A549 (cell line): ENCODE results near the gene PAFAH1B2. TPM values are rescaled to one million over a fixed set of nuclear protein-coding genes. Genes with fewer than 3 reads are reported as not detected.

Source experiments
- ATAC-seq, 2 experiments: fragments of 200-7000 bp in 1 of 2; fragments of >200 bp in 1 of 2; cut with Nextera tagmentation in 1 of 2; cut with Tn5 transposase in 1 of 2; 3 replicates each; pipeline versions ENCODE4 v1.8.0 to v1.9.1; 2018 to 2020; ENCODE audit warnings: mild to moderate bottlenecking in 1 of 2, moderate library complexity in 1 of 2
- CTCF ChIA-PET: fragments of 300-600 bp; sonication (Branson Sonifier 250); formaldehyde crosslinking; extraction: SDS; loops from one replicate; lab custom pipeline; 2021; ENCODE audit warnings: antibody characterized with exemption, inconsistent platforms; lab: Yijun Ruan, JAX
- POLR2A ChIA-PET: fragments of 350-600 bp; formaldehyde crosslinking; extraction: SDS; loops from one replicate; lab custom pipeline; 2021; ENCODE audit warnings: antibody characterized with exemption, inconsistent platforms; lab: Yijun Ruan, JAX
- DNase-seq, 2 experiments: peaks; one replicate each; pipeline versions ENCODE4 v3.0.0 to v3.0.0-alpha.2; 2011 to 2016; ENCODE audit warnings: low read depth in 1 of 2, low spot score in 1 of 2
- FAIRE-seq: peaks from 2 replicates; lab custom pipeline; 2011; peaks lifted over from hg19 to GRCh38; lab: Jason Lieb, UNC
- H3K27ac ChIP-seq, 2 experiments: fragments of >200 bp; sonication (Bioruptor Twin); formaldehyde crosslinking; 3 replicates each; pipeline ENCODE4 v1.5.1; 2016 to 2017
- H3K4me1 ChIP-seq: fragments of >200 bp; sonication (Bioruptor Twin); formaldehyde crosslinking; 3 replicates; pipeline ENCODE4 v1.6.1; 2016
- H3K4me2 ChIP-seq: fragments of >200 bp; sonication (Bioruptor Twin); formaldehyde crosslinking; 3 replicates; pipeline ENCODE4 v1.6.1; 2016
- H3K4me3 ChIP-seq: fragments of >200 bp; sonication (Bioruptor Twin); formaldehyde crosslinking; 3 replicates; pipeline ENCODE4 v1.5.1; 2016
- H3K9me3 ChIP-seq: fragments of >200 bp; sonication (Bioruptor Twin); formaldehyde crosslinking; 3 replicates; pipeline ENCODE4 v1.6.1; 2016
- BCL3 ChIP-seq: fragments of >200 bp; sonication (Bioruptor Twin); formaldehyde crosslinking; IDR thresholded peaks from 3 replicates; pipeline ENCODE4 v1.6.1; 2016
- CBX2 ChIP-seq: fragments of 200-600 bp; sonication (generic); IDR thresholded peaks from 2 replicates; pipeline ENCODE4 v1.6.1; 2016; ENCODE audit warnings: low read depth, mild to moderate bottlenecking, borderline replicate concordance
- CEBPB ChIP-seq, 2 experiments: fragments of >200 bp in 1 of 2; sonication (Bioruptor Twin) in 1 of 2; formaldehyde crosslinking in 1 of 2; IDR thresholded peaks; 2 replicates each; pipeline ENCODE4 v1.6.1; 2012 to 2016
- CHD4 ChIP-seq: fragments of 200-600 bp; sonication (generic); IDR thresholded peaks from 2 replicates; pipeline ENCODE4 v1.6.1; 2016; ENCODE audit warnings: antibody characterized with exemption, mild to moderate bottlenecking, borderline replicate concordance
- ELK1 ChIP-seq: fragments of 150-350 bp; IDR thresholded peaks from 2 replicates; pipeline ENCODE4 v1.6.1; 2014; ENCODE audit warnings: low read depth, mild to moderate bottlenecking, low read length
- FOXS1 ChIP-seq: fragments of 250-450 bp; sonication (Bioruptor Pico); IDR thresholded peaks from 2 replicates; pipeline ENCODE4 v1.5.0; 2020; ENCODE audit warnings: mild to moderate bottlenecking, moderate library complexity
- HEYL ChIP-seq: fragments of 250-450 bp; sonication (Bioruptor Pico); IDR thresholded peaks from 2 replicates; pipeline ENCODE4 v1.8.0; 2021; ENCODE audit warnings: mild to moderate bottlenecking, moderate library complexity
- HMGXB4 ChIP-seq: fragments of 250-450 bp; sonication (Bioruptor Pico); IDR thresholded peaks from 2 replicates; pipeline ENCODE4 v1.5.0; 2021; ENCODE audit warnings: mild to moderate bottlenecking, moderate library complexity, borderline replicate concordance
- HOXB13 ChIP-seq: fragments of 250-450 bp; sonication (Bioruptor Pico); IDR thresholded peaks from 2 replicates; pipeline ENCODE4 v1.5.0; 2020; ENCODE audit warnings: low read depth, mild to moderate bottlenecking, moderate library complexity
- JUN ChIP-seq, 2 experiments: fragments of >200 bp; sonication (Bioruptor Twin); formaldehyde crosslinking; IDR thresholded peaks; 2 replicates in 1 of 2; 3 replicates in 1 of 2; pipeline ENCODE4 v1.6.1; 2016 to 2017
- MAZ ChIP-seq: fragments of 150-350 bp; IDR thresholded peaks from 2 replicates; pipeline ENCODE4 v1.6.1; 2014; ENCODE audit warnings: antibody characterized with exemption, low read depth, low read length, borderline replicate concordance
- NFE2L2 ChIP-seq: fragments of 150-350 bp; conservative IDR thresholded peaks from 2 replicates; pipeline ENCODE4 v1.6.1; 2014; ENCODE audit warnings: low read length
- POLR2AphosphoS2 ChIP-seq: conservative IDR thresholded peaks from 2 replicates; pipeline ENCODE4 v1.6.1; 2012; ENCODE audit warnings: low read length, improper control_type of control experiment, inconsistent platforms
- RARB ChIP-seq: fragments of 250-450 bp; sonication (Bioruptor Pico); IDR thresholded peaks from 2 replicates; pipeline ENCODE4 v1.8.0; 2021; ENCODE audit warnings: mild to moderate bottlenecking, moderate library complexity
- RFX5 ChIP-seq: fragments of 450-650 bp; IDR thresholded peaks from 2 replicates; pipeline ENCODE4 v1.7.1; 2014; ENCODE audit warnings: antibody characterized with exemption, mild to moderate bottlenecking, moderate library complexity
- TFCP2L1 ChIP-seq: fragments of 250-450 bp; sonication (Bioruptor Pico); IDR thresholded peaks from 2 replicates; pipeline ENCODE4 v1.5.0; 2021; ENCODE audit warnings: mild to moderate bottlenecking
- USF2 ChIP-seq: fragments of 450-650 bp; IDR thresholded peaks from 2 replicates; pipeline ENCODE4 v1.6.1; 2014; ENCODE audit warnings: antibody characterized with exemption
- ZFP36 ChIP-seq: fragments of 450-650 bp; IDR thresholded peaks from 2 replicates; pipeline ENCODE4 v1.6.1; 2014; ENCODE audit warnings: borderline replicate concordance; ENCODE audit not compliant: partially characterized antibody
- ZSCAN20 ChIP-seq: fragments of 250-450 bp; sonication (Bioruptor Pico); IDR thresholded peaks from 2 replicates; pipeline ENCODE4 v1.8.0; 2022; ENCODE audit warnings: mild to moderate bottlenecking, moderate library complexity
- WGBS: methylation state at CpG from one replicate; pipeline ENCODE4 v1.1.6; 2017; ENCODE audit errors: missing lambda C conversion rate; 5-methylcytosine and 5-hydroxymethylcytosine counted together
- polyA plus RNA-seq, 4 experiments: library from polyadenylated mRNA; depleted of rRNA in 3 of 4; stranded (reverse); fragments of >200 nt; fragmentation: RNase III in 1 of 4; extraction: RNeasy Plus Mini Kit Qiagen cat#74134 plus additional on column Dnase treatment in 1 of 4; gene quantifications; 2 replicates in 3 of 4; 3 replicates in 1 of 4; pipeline ENCODE4 v1.2.3, GENCODE V29; 2011 to 2017
- TF ChIP-seq, protein P1 (sequence below): fragments of >200 bp; sonication (Bioruptor Twin); formaldehyde crosslinking; IDR thresholded peaks from 3 replicates; pipeline ENCODE4 v1.5.1; 2016

PAFAH1B2 gene
- polyA plus RNA-seq, 2 of the 4 experiments (the other 2 are of a cell fraction) = 32.9 to 55.3 TPM

DNA sequence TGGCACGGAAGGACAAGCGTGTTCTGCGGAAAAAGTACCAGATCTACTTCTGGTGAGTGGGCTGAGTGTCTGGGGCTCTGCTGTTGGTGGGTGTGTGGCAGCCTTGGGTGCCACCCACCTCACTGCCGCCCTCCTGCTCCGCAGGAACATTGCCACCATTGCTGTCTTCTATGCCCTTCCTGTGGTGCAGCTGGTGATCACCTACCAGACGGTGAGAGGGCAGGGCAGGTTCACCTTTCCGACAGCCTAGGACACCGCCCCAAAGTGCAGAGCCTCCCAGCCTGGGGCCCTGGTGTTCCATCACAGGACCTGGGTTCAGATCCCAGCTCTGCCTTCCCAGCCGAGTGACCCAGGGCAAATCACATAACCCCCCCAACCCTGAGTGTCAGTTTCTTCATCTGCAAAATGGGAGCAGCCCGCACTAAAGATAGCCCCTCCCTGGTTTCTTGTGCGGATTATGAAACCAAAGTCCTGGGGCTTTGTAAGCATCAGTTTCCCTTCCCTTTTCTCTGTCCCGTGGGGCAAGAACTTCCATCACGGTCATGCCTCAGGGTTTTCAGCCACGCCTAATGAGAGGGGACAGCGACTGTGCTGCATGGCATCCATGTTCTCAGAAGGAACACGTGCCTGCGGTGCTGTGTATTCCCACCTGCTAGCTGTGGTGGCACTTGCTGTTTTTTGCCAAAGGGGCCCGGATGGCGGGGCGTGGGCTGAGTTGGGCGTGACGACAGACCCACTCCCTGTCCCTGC is 45.3 kb downstream of the PAFAH1B2 start:
- WGBS = 93% methylated on average over 17 of the region's 22 CpGs
- no peak overlapping the region for H3K4me2 ChIP-seq
- ATAC-seq (no peak), DNase-seq (no peak), FAIRE-seq (no peak)
- no peak overlapping the region for H3K4me3 ChIP-seq
- H3K27ac ChIP-seq = no peak overlapping the region
- TF ChIP-seq BCL3 (no peak), NFE2L2 (no peak), CEBPB (IDR thresholded peaks at IDR 0.05) (no peak), CHD4 (no peak), HMGXB4 (CRISPR knock-in tag) (no peak), RFX5 (no peak), FOXS1 (CRISPR knock-in tag) (no peak), HEYL (CRISPR knock-in tag) (no peak), POLR2AphosphoS2 (no peak), RARB (CRISPR knock-in tag) (no peak), USF2 (no peak), TFCP2L1 (CRISPR knock-in tag) (no peak), MAZ (no peak), ZSCAN20 (CRISPR knock-in tag) (no peak), JUN (IDR thresholded peaks at IDR 0.05) (no peak)
- TF ChIP-seq, protein P1, sequence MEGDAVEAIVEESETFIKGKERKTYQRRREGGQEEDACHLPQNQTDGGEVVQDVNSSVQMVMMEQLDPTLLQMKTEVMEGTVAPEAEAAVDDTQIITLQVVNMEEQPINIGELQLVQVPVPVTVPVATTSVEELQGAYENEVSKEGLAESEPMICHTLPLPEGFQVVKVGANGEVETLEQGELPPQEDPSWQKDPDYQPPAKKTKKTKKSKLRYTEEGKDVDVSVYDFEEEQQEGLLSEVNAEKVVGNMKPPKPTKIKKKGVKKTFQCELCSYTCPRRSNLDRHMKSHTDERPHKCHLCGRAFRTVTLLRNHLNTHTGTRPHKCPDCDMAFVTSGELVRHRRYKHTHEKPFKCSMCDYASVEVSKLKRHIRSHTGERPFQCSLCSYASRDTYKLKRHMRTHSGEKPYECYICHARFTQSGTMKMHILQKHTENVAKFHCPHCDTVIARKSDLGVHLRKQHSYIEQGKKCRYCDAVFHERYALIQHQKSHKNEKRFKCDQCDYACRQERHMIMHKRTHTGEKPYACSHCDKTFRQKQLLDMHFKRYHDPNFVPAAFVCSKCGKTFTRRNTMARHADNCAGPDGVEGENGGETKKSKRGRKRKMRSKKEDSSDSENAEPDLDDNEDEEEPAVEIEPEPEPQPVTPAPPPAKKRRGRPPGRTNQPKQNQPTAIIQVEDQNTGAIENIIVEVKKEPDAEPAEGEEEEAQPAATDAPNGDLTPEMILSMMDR = no peak
- ChIA-PET CTCF (interaction anchor here (1.4 kb wide), 1 partner anchor 37 kb away, joined by 6 read pairs; no protein-coding TSS in a partner anchor), POLR2A (interaction anchor here (0.5 kb wide), 1 partner anchor 31 kb away, joined by 3 read pairs; no protein-coding TSS in a partner anchor)
- H3K9me3 ChIP-seq = no peaks in the 10 kb centered on the region
- no peaks in the 10 kb centered on the region for H3K4me1 ChIP-seq

DNA sequence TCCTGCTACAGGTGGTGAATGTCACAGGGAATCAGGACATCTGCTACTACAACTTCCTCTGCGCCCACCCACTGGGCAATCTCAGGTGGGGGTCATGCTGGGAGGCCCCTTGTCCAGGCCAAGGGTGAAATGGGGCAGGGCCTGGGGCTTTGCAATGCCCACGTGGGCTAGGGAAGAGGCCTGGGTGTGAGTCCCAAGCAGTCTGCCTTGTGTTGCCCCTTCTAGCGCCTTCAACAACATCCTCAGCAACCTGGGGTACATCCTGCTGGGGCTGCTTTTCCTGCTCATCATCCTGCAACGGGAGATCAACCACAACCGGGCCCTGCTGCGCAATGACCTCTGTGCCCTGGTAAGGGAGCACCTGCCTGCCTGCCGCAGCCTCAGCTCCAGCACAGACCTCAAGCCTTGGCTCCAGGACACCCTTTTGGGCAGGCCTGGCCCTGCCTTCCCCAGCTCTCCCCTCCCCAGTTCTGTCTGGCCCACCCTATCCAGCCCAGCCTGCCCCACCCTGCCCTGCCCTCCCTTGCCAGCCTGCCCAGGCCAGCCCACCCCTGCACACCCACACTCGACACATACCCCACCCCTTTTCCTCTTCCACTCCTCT is 46.0 kb downstream of the PAFAH1B2 start:
- no peak for TF ChIP-seq CBX2
- TF ChIP-seq HOXB13 (CRISPR knock-in tag) = no peak
- no peak for TF ChIP-seq ELK1
- no peak for TF ChIP-seq CEBPB (IDR thresholded peaks at IDR 0.05)
- no peak for TF ChIP-seq USF2
- TF ChIP-seq, protein P1 = no peak
- TF ChIP-seq HMGXB4 (CRISPR knock-in tag) = no peak
- no peak for TF ChIP-seq JUN (IDR thresholded peaks at IDR 0.05)
- no peak for TF ChIP-seq ZFP36
- TF ChIP-seq RFX5 = no peak
- no peak overlapping the region for H3K4me3 ChIP-seq
- H3K9me3 ChIP-seq = no peaks in the 10 kb centered on the region
- no peaks in the 10 kb centered on the region for H3K4me1 ChIP-seq
- no peak for ATAC-seq
- no peak for FAIRE-seq
- POLR2A ChIA-PET = interaction anchor here (0.5 kb wide), 1 partner anchor 30 kb away, joined by 3 read pairs; no protein-coding TSS in a partner anchor
- CTCF ChIA-PET = no interaction called here
- 90% methylated on average over 6 of the region's 8 CpGs for WGBS
- no peak overlapping the region for H3K4me2 ChIP-seq
- DNase-seq = no peak
- H3K27ac ChIP-seq = no peak overlapping the region
